Esophagus muscularis mucosa (tissue), 4 donors: Measurements from ENCODE around the gene USP24. TPM values are rescaled to one million over a fixed set of nuclear protein-coding genes. Genes with fewer than 3 reads are reported as not detected.

Experiments
- DNase-seq: peaks from one replicate; pipeline ENCODE4 v3.0.0-alpha.2; 2017; ENCODE audit errors: extremely low spot score
- H3K27ac ChIP-seq, 4 donors: fragments of 200-600 bp; sonication (generic); replicated peaks in 1 of 4; 1 replicate in 3 of 4; 2 replicates in 1 of 4; pipeline ENCODE4 v1.5.1; 2016 to 2019; ENCODE audit warnings: mild to moderate bottlenecking in 1 of 4
- H3K27me3 ChIP-seq, 4 donors: fragments of 200-600 bp; sonication (generic); one replicate each; pipeline versions ENCODE4 v1.5.1 to v1.6.0; 2016 to 2019
- H3K36me3 ChIP-seq, 4 donors: fragments of 200-600 bp; sonication (generic); one replicate each; pipeline ENCODE4 v1.5.1; 2016 to 2019
- H3K4me1 ChIP-seq, 4 donors: fragments of 200-600 bp; sonication (generic); one replicate each; pipeline ENCODE4 v1.5.1; 2016 to 2019
- H3K4me3 ChIP-seq, 4 donors: fragments of 200-600 bp; sonication (generic); 1 replicate in 2 of 4; 2 replicates in 2 of 4; pipeline ENCODE4 v1.5.1; 2016 to 2019; ENCODE audit warnings: mild to moderate bottlenecking in 4 of 4, moderate library complexity in 1 of 4
- H3K9me3 ChIP-seq, 4 donors: fragments of 200-600 bp; sonication (generic); 1 replicate in 3 of 4; 2 replicates in 1 of 4; pipeline ENCODE4 v1.5.1; 2016 to 2019
- CTCF ChIP-seq, 3 experiments: fragments of 200-600 bp in 2 of 3; fragments of 450-650 bp in 1 of 3; sonication (generic) in 2 of 3; IDR thresholded peaks; one replicate each; pipeline ENCODE4 v1.5.1; 2017 to 2019; ENCODE audit warnings: antibody characterized with exemption in 3 of 3, mild to moderate bottlenecking in 2 of 3, moderate library complexity in 1 of 3
- EP300 ChIP-seq: sonication (generic); formaldehyde crosslinking; IDR thresholded peaks from one replicate; pipeline ENCODE4 v1.6.1; 2017; ENCODE audit warnings: antibody characterized with exemption
- POLR2A ChIP-seq: fragments of 450-650 bp; IDR thresholded peaks from one replicate; pipeline ENCODE4 v1.6.1; 2017; ENCODE audit warnings: antibody characterized with exemption, moderate library complexity, mild to moderate bottlenecking, low read depth
- POLR2AphosphoS5 ChIP-seq, 2 donors: sonication (generic); formaldehyde crosslinking; IDR thresholded peaks; one replicate each; pipeline ENCODE4 v1.6.1; 2017; ENCODE audit warnings: antibody characterized with exemption in 2 of 2
- WGBS: methylation state at CpG from one replicate; pipeline ENCODE4 v1.1.5; 2018; 5-methylcytosine and 5-hydroxymethylcytosine counted together
- intact Hi-C: fragments of 100-400 bp; cut with DNase I; formaldehyde crosslinking; loops from one replicate; pipeline ENCODE4 v1.15.1; 2023
- total RNA-seq, 4 donors: library from RNA; depleted of rRNA; stranded (reverse); fragments of >200 nt; gene quantifications; one replicate each; pipeline versions ENCODE4 v1.1.0 to v1.2.1, GENCODE V29; 2016

USP24 gene
- total RNA-seq, 4 donors from 2014 or later: 28.3 to 45.3 (median 37.7) TPM

- Histone ChIP-seq H3K9me3 (no peaks in the 10 kb centered on the region), H3K4me1 (peaks cover 0 to 5% (median 2%) of the 10 kb centered on the region in 4 donors), H3K36me3 (peaks cover 12 to 87% (median 60%) of the 10 kb centered on the region in 4 donors), H3K27me3 (no peaks in the 10 kb centered on the region), H3K27ac (no peak overlapping the region), H3K4me3 (no peak overlapping the region)
- intact Hi-C loops: no loop called here
- TF ChIP-seq POLR2AphosphoS5 (IDR thresholded peaks at IDR 0.05): no peak
- TF ChIP-seq EP300: no peak
- no peak for TF ChIP-seq CTCF (IDR thresholded peaks at IDR 0.05)
- no peak for TF ChIP-seq POLR2A
- DNase-seq: no peak
These were observed 59.1 kb downstream of the USP24 start for GRCh38 chr1:55156093-55156492.

- WGBS: 48% methylated on average over 6 of the region's 6 CpGs
- H3K4me3 ChIP-seq: no peak overlapping the region
- H3K9me3 ChIP-seq: no peaks in the 10 kb centered on the region
- peaks cover 12 to 82% (median 57%) of the 10 kb centered on the region in 4 donors for H3K36me3 ChIP-seq
- H3K4me1 ChIP-seq: peaks cover 0 to 5% (median 2%) of the 10 kb centered on the region in 4 donors
- intact Hi-C loops: no loop called here
- no peak for DNase-seq
- TF ChIP-seq POLR2AphosphoS5 (IDR thresholded peaks at IDR 0.05) (peak; percentile 13 to 16), EP300 (no peak)
- no peak overlapping the region for H3K27ac ChIP-seq
- no peaks in the 10 kb centered on the region for H3K27me3 ChIP-seq
These were observed 59.6 kb downstream of the USP24 start for GRCh38 chr1:55155522-55155921.

- peaks cover 0 to 5% (median 2%) of the 10 kb centered on the region in 4 donors for H3K4me1 ChIP-seq
- WGBS: 83% methylated on average over 5 of the region's 5 CpGs
These were observed 60.5 kb downstream of the USP24 start for GRCh38 chr1:55154616-55155015.

GRCh38 chr1:55153031-55153430 is 62.1 kb downstream of the USP24 start:
- Histone ChIP-seq H3K27ac (no peak overlapping the region), H3K4me3 (no peak overlapping the region), H3K27me3 (no peaks in the 10 kb centered on the region), H3K9me3 (no peaks in the 10 kb centered on the region), H3K36me3 (peaks cover 11 to 69% (median 48%) of the 10 kb centered on the region in 4 donors), H3K4me1 (peaks cover 0 to 5% (median 2%) of the 10 kb centered on the region in 4 donors)
- WGBS: 96% methylated on average over 3 of the region's 3 CpGs
- TF ChIP-seq POLR2AphosphoS5 (IDR thresholded peaks at IDR 0.05) (no peak), EP300 (no peak), CTCF (IDR thresholded peaks at IDR 0.05) (no peak), POLR2A (no peak)
- no peak for DNase-seq
- intact Hi-C loops: no loop called here

More at GRCh38 chr1:55154616-55155015, 60.5 kb downstream of the USP24 start:
- Histone ChIP-seq H3K27me3 (no peaks in the 10 kb centered on the region), H3K4me3 (no peak overlapping the region), H3K27ac (no peak overlapping the region), H3K9me3 (no peaks in the 10 kb centered on the region), H3K36me3 (peaks cover 12 to 81% (median 55%) of the 10 kb centered on the region in 4 donors)
- TF ChIP-seq POLR2AphosphoS5 (IDR thresholded peaks at IDR 0.05): no peak
- no peak for TF ChIP-seq POLR2A
- no peak for TF ChIP-seq CTCF (IDR thresholded peaks at IDR 0.05)
- TF ChIP-seq EP300: no peak
- no peak for DNase-seq
- intact Hi-C loops: no loop called here

- 73% methylated on average over 2 of the region's 2 CpGs for WGBS
- H3K4me3 ChIP-seq: no peak overlapping the region
- no peaks in the 10 kb centered on the region for H3K27me3 ChIP-seq
- H3K27ac ChIP-seq: peak overlapping the region in 1 of 4 donors; percentile 7
- intact Hi-C loops: no loop called here
- peaks cover 7 to 76% (median 43%) of the 10 kb centered on the region in 4 donors for H3K36me3 ChIP-seq
- H3K9me3 ChIP-seq: no peaks in the 10 kb centered on the region
- no peak for DNase-seq
- TF ChIP-seq POLR2A (no peak), POLR2AphosphoS5 (IDR thresholded peaks at IDR 0.05) (no peak), EP300 (no peak), CTCF (IDR thresholded peaks at IDR 0.05) (no peak)
- H3K4me1 ChIP-seq: peaks cover 0 to 9% (median 6%) of the 10 kb centered on the region in 4 donors
These were observed 64.1 kb downstream of the USP24 start for GRCh38 chr1:55150880-55151588.
